SK-N-SH (cell line): ENCODE measurements around the gene TERT.

Source experiments
- CHD2 ChIP-seq: fragments of 150-350 bp; IDR thresholded peaks from 2 replicates; pipeline ENCODE4 v1.6.1; 2018; ENCODE audit warnings: low read length; ENCODE audit not compliant: partially characterized antibody
- CTCF ChIP-seq: fragments of 200-600 bp; sonication (generic); IDR thresholded peaks from 2 replicates; pipeline ENCODE4 v1.6.1; 2017; ENCODE audit warnings: antibody characterized with exemption, mild to moderate bottlenecking, moderate library complexity
- EZH2phosphoT487 ChIP-seq: fragments of 200-600 bp; sonication (generic); IDR thresholded peaks from 2 replicates; pipeline ENCODE4 v1.6.1; 2017; ENCODE audit warnings: low read depth, mixed run types, mild to moderate bottlenecking, antibody characterized with exemption, moderate library complexity, borderline replicate concordance
- GABPA ChIP-seq: IDR thresholded peaks from 2 replicates; pipeline ENCODE4 v1.4.0; 2012; ENCODE audit warnings: low read depth, mild to moderate bottlenecking
- NFIC ChIP-seq: IDR thresholded peaks from 2 replicates; pipeline ENCODE4 v1.4.0; 2012; ENCODE audit warnings: borderline replicate concordance
- SMC3 ChIP-seq: IDR thresholded peaks from 2 replicates; pipeline ENCODE4 v1.6.1; 2012; ENCODE audit warnings: low read depth, low read length, improper control_type of control experiment
- TAF1 ChIP-seq: IDR thresholded peaks from 2 replicates; pipeline ENCODE4 v1.6.1; 2012; ENCODE audit warnings: low read depth, mild to moderate bottlenecking, low read length, moderate library complexity, borderline replicate concordance
- TCF12 ChIP-seq: IDR thresholded peaks from 2 replicates; pipeline ENCODE4 v1.4.0; 2012
- YY1 ChIP-seq: IDR thresholded peaks from 2 replicates; pipeline ENCODE4 v1.4.0; 2012; ENCODE audit warnings: low read depth, mild to moderate bottlenecking
- TF ChIP-seq, protein P1 (sequence below): IDR thresholded peaks from 2 replicates; pipeline ENCODE4 v1.4.0; 2012; ENCODE audit warnings: low read depth, borderline replicate concordance
- TF ChIP-seq, protein P2 (sequence below): IDR thresholded peaks from 2 replicates; pipeline ENCODE4 v1.6.1; 2012; ENCODE audit warnings: mild to moderate bottlenecking, low read depth, low read length, moderate library complexity

DNA sequence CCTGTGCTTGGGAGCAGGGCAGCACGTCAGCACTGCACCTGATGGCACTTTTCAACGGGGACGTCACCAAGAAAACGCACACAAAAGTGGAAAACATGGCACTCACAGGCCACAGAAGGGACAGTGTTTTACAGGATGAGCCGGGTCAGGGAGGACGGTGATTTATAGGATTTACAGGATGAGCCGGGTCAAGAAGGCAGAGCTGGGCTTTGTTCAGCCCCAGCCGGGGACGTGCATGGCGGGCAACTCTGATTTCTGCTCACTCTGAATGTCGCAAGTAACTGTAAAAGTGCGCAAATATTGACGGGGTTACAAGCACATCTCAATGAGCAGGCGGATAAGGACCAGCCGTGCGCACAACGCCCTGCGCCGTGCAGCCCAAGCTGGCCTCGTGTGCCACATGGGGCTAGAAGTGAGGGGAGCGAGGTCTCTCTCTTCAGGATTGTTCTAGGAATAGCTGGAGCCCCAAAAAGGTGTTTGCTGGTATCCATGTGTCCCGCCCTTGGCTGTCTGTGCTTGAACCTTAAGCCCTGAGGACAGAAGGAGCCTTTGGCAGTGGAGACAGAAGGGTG, 53.3 kb downstream of the TERT start:
- TF ChIP-seq CTCF, result no peak
- no peak for TF ChIP-seq NFIC
- TF ChIP-seq EZH2phosphoT487, result no peak
- no peak for TF ChIP-seq YY1
- no peak for TF ChIP-seq GABPA
- no peak for TF ChIP-seq TAF1
- TF ChIP-seq TCF12, result no peak
- TF ChIP-seq, protein P1, sequence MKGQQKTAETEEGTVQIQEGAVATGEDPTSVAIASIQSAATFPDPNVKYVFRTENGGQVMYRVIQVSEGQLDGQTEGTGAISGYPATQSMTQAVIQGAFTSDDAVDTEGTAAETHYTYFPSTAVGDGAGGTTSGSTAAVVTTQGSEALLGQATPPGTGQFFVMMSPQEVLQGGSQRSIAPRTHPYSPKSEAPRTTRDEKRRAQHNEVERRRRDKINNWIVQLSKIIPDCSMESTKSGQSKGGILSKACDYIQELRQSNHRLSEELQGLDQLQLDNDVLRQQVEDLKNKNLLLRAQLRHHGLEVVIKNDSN, result no peak
- no peak for TF ChIP-seq CHD2
- TF ChIP-seq SMC3, result no peak
- TF ChIP-seq, protein P2, sequence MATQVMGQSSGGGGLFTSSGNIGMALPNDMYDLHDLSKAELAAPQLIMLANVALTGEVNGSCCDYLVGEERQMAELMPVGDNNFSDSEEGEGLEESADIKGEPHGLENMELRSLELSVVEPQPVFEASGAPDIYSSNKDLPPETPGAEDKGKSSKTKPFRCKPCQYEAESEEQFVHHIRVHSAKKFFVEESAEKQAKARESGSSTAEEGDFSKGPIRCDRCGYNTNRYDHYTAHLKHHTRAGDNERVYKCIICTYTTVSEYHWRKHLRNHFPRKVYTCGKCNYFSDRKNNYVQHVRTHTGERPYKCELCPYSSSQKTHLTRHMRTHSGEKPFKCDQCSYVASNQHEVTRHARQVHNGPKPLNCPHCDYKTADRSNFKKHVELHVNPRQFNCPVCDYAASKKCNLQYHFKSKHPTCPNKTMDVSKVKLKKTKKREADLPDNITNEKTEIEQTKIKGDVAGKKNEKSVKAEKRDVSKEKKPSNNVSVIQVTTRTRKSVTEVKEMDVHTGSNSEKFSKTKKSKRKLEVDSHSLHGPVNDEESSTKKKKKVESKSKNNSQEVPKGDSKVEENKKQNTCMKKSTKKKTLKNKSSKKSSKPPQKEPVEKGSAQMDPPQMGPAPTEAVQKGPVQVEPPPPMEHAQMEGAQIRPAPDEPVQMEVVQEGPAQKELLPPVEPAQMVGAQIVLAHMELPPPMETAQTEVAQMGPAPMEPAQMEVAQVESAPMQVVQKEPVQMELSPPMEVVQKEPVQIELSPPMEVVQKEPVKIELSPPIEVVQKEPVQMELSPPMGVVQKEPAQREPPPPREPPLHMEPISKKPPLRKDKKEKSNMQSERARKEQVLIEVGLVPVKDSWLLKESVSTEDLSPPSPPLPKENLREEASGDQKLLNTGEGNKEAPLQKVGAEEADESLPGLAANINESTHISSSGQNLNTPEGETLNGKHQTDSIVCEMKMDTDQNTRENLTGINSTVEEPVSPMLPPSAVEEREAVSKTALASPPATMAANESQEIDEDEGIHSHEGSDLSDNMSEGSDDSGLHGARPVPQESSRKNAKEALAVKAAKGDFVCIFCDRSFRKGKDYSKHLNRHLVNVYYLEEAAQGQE, result no peak
